Hematopoietic multipotent progenitor cell (in vitro differentiated cells): ENCODE data around the gene RFX7. TPM values are rescaled to one million over a fixed set of nuclear protein-coding genes. Genes with fewer than 3 reads are reported as not detected.

ENCODE experiments used
- DNase-seq, 3 donors: peaks; one replicate each; pipeline ENCODE4 v3.0.0-alpha.2; 2011 to 2015; ENCODE audit warnings: low read depth in 2 of 3, low spot score in 2 of 3
- total RNA-seq: library from RNA; depleted of rRNA; stranded (reverse); fragments of >200 nt; gene quantifications from one replicate; pipeline ENCODE4 v1.2.3, GENCODE V29; 2012

The RFX7 gene
- total RNA-seq, 1 donor = 24.0 TPM

DNA sequence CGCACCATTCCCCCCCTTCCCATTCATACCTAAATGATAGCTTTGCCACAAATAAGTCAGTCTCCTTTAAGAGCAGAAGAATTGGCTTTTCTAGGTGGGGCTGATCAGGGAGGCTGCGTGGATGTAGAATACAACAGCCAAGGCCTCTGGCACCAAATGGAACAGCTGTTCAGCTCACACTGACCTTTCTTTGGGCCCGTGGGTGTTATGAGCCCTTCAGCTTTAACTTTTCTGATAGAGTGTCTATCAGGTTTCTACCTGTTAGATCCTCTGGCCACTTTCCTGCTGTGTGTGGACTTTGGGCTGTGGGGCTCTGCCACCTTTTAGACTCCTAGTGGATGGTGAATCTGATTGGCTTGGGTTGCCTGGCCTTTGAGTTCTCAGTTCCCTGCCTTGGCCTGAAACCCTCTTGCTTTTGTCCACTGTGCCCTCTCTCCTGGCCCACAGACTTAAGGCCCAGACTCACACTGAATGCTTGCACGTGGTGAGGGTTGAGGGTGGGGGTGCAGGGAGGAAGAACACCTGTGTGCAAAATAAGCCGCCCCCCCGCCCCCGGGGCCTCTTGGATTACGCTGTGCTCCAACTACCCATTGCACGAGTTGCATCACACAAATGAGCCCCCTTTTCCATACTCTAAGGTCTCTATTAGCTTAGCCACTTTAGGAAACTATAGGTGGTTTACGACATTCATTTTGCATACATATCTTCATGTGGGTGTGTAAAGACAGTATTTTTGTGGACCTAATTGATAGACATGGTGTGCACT, 1.3 kb upstream of the RFX7 start:
- DNase-seq = peak in 1 of 3 donors; percentile 11

GRCh38 chr15:56244038-56244810, 545 bp upstream of the RFX7 start:
- peak in 2 of 3 donors; percentile 16 to 36 for DNase-seq

GRCh38 chr15:56242576-56243162, 1.0 kb downstream of the RFX7 start:
- DNase-seq = no peak

DNA sequence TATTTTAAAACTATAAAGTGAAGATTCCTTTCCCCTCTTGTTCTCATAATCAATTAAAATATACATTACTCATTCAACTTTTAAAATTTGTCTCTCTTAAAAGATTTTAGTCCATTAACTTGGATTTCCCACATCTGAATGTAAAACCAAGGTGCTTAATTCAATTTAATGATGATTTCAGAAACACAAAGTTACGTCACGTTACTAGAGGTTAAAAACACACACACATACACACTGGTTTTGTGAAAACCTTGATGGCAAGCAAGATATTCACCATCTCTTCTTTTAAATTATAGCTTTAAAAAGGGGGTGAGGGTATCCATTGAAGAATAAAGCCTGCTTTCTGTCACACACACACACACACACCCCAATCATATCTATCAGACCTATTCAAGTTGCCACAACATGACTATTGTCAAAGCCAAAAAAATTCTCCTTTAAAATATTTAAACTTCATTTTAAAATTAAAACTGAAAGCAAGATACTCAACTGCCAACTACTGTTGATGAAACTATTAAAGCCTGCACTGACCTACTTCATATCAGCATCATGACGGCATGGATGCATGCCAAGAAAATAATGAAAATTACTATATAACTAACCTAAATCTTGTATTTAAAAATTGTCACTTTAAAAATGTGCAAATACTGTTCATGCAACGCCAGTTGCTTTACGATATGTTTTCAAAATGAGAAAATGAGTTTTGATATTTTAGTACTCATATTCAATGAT, 2.1 kb downstream of the RFX7 start:
- DNase-seq = no peak

GRCh38 chr15:56240390-56240789, 3.3 kb downstream of the RFX7 start:
- no peak for DNase-seq

- DNase-seq = no peak
Observed at GRCh38 chr15:56236197-56236596, 7.5 kb downstream of the RFX7 start.

DNA sequence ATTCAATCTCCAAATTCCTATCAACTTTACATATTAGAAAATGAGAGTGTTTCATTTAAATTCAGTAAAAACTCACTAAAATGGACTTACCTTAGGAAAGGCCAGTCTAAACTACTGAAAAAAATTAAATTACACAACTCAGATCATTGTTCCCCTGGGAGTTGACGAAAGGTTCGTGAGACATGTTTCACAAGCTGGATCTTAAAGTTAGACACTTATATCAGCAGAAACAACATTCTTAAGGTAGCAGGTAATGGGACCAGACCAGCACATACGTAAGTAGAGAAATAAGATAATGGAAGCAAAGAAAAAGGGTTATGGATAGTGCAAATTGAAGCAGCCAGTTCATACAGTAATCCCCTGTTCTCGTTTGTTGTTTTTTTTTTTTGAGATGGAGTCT, 8.9 kb downstream of the RFX7 start:
- no peak for DNase-seq

GRCh38 chr15:56233549-56233948, 10.1 kb downstream of the RFX7 start:
- DNase-seq = no peak

GRCh38 chr15:56232058-56232457, 11.6 kb downstream of the RFX7 start:
- DNase-seq = peak in 1 of 3 donors; percentile 36

GRCh38 chr15:56228854-56229253, 14.8 kb downstream of the RFX7 start:
- DNase-seq = no peak

DNA sequence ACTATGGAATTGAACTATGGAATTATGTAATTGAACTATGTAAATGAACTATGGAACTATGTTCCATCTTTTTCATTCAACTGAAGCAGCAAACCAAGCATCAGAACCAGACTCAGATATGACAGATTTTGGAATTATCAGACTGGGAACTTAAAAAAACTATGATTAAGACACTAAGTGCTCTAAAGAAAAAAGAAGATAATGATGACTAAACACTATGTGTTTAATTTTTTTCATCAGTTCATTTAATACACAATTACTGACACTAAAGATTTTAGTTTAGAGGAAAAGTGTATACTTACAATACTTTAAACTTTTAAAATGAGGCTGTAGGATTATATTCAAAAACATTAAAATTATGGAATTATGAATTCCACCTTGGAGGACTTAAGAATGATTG, 15.3 kb downstream of the RFX7 start:
- no peak for DNase-seq

- DNase-seq = peak in 1 of 3 donors; percentile 50
Observed at GRCh38 chr15:56227780-56228179, 15.9 kb downstream of the RFX7 start.

DNA sequence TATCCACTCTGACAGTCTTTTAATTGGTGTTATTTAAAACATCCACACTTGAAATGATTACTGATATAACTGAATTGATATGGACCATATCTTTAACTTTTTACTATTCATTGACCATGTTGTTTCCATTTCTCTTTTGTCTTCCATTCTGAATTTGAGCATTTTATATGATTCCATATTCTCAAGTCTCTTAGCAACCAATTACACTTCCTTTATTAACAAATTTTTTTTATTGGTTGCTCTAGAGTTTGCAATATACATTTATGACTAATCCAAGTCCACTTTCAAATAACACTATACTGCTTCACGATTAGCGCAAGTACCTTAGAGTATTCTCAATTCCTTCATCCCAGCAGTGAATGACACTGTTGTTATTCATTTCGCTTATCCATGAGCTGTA, 16.4 kb downstream of the RFX7 start:
- no peak for DNase-seq

- no peak for DNase-seq
Observed at GRCh38 chr15:56225520-56225919, 18.2 kb downstream of the RFX7 start.

DNA sequence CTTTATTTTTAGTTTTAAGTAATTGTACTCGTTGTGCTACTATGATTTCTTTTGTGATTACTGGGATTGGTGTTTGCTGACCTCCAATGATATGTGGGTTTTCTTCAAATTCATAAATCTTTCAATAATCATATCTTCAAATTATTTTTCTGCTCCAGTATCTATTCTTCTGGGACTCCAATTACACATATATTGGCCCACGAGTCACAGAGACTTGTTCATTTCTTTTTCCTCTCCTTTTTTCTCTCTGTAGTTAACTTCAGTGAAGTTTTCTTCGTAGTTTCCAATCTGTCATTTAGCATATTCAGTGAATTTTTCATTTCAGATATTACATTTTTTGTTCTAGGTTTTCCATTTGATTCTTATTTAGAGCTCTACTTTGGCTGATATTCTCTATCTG, 21.4 kb downstream of the RFX7 start:
- DNase-seq = peak in 1 of 3 donors; percentile 22

DNA sequence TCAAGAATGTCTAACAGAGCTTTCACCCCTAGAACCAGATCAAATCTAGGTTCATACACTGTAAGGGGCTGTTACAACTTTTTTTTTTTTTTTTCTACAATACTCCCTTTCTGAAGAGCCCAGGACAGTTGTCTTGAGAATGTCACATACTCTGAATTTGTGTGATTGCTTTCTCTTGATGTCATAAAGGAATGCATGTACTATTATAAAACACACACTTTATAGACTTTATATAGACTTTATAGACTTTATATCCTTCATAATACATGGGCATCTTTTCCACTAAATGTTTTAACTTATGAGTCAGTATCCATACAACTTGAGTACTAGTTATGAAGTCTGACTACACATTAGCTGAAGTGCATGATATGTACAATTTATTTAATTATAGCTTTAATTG, 26.3 kb downstream of the RFX7 start:
- no peak for DNase-seq

- no peak for DNase-seq
Observed at GRCh38 chr15:56215769-56216168, 27.9 kb downstream of the RFX7 start.

GRCh38 chr15:56211960-56212550, 31.6 kb downstream of the RFX7 start:
- no peak for DNase-seq

DNA sequence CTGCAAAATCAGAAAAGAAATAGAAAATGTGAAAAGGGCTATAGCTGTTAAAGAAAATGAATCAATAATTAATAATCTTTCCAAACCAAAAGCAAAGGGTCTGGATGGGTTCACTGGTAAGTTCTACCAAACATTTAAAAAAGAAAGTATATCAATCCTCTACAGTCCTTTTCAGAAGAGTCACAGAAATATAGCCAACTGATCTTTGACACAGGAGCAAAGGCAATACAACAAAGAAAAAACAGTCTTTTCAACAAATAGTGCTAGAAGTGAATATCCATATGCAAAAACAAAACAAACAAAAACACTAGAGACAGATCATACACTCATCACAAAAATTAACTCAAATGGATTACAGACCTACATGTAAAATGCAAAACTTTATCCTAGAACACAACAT, 32.6 kb downstream of the RFX7 start:
- DNase-seq = no peak

DNA sequence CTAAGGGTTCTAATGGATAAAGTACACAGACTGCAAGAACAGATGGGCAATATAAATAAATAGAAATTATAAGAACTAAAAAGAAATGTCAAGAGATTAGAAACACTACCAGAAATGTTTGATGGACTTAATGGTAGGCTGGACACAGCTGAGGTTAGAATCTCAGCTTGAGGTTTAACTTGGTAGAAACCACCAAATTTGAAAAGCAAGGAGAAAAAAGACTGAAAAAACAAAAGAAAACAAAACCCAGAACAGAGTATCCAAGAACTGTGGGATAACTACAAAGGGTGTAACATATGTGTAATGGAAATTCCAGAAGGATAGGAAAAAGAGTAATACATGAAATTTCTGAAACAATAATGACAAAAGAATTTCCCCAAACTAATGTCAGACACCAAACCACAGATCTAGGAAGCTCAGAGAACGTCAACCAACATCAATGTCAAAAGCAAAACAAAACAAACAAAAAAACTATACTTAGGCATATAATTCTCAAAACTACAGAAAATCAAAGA, 35.0 kb downstream of the RFX7 start:
- no peak for DNase-seq
